GM18517 (cell line): Measurements from ENCODE around the gene GSPT2.
"Not testable (repeated sequence)": the region's sequence is repeated elsewhere in the genome, so short reads cannot be mapped to it uniquely, and the experiment has no call there.

Experiments used
- ATAC-seq: cut with Tn5 transposase; IDR thresholded peaks from one replicate; pipeline ENCODE4 v1.9.1; 2021; ENCODE audit warnings: mild to moderate bottlenecking, moderate library complexity; ENCODE audit not compliant: unreplicated experiment

GSPT2 gene

DNA sequence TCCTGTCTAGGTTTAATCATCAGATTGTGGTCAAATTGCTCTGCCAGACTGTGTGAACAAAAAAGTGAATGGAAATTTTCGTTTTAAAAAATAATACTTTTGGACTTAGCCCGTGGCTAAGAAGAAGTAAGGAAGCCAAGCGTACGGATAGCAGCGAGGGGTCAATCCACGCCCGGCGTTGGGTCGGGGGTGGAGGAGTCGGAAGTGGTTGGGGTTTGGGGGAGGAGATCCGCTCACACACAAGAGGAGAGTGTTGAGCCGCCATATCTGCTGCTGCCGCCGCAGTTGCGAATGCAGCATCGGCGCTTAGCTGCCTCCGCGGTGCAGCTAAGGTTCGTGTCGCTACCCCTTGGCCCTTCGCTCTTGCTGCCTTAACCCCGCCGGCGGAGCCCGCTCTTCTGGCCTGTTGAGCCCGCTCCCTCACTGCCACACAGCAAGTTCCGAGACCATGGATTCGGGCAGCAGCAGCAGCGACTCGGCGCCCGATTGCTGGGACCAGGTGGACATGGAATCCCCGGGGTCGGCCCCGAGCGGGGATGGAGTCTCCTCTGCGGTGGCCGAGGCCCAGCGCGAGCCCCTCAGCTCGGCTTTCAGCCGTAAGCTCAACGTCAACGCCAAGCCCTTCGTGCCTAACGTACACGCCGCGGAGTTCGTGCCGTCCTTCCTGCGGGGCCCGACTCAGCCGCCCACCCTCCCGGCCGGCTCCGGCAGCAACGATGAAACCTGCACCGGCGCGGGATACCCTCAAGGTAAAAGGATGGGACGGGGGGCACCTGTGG lies at the start of gene GSPT2:
Gene GSPT2 (plus strand): TSS at position 264 of the 779 bp plus-strand sequence. CDS start 185 bp downstream, at position 449.
- ATAC-seq: peak; percentile 90

DNA sequence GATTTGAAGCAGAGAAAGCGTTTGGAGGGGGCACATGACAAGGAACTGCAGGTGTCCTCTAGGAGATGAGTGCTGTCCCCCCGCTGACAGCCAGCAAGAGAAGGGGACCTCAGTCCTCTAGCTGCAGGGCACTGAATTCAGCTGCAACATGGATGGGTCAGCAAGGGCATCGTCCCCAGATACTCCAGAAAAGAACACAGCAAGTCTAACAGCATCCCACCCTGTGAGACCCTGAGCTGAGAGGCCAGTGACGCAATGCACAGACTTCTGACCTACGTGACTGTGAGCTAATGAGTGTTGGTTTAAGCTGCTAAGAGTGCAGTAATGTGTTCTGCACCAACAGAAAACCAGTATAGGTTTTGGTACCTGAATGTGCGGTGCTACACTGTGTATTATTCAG lies 49.0 kb upstream of the GSPT2 start:
- no peak for ATAC-seq

DNA sequence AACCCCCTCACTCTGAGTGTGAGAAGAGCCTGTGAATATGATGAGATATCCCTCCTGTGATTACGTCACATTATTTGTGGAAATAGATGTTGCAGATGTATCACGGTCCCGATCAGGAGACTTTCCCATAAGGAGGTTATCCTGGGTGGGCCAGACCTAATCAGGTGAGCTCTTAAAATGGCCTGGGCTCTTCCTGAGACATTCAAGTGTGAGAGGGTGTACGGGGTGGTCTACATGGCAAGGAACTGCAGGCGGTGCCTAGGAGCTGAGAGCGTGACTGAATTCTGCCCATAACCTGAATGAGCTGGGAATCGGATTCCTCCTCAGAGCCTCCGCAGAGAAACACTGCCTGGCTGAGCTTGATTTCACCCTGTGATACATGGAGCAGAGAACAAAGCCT lies 45.8 kb upstream of the GSPT2 start:
- ATAC-seq: no peak

DNA sequence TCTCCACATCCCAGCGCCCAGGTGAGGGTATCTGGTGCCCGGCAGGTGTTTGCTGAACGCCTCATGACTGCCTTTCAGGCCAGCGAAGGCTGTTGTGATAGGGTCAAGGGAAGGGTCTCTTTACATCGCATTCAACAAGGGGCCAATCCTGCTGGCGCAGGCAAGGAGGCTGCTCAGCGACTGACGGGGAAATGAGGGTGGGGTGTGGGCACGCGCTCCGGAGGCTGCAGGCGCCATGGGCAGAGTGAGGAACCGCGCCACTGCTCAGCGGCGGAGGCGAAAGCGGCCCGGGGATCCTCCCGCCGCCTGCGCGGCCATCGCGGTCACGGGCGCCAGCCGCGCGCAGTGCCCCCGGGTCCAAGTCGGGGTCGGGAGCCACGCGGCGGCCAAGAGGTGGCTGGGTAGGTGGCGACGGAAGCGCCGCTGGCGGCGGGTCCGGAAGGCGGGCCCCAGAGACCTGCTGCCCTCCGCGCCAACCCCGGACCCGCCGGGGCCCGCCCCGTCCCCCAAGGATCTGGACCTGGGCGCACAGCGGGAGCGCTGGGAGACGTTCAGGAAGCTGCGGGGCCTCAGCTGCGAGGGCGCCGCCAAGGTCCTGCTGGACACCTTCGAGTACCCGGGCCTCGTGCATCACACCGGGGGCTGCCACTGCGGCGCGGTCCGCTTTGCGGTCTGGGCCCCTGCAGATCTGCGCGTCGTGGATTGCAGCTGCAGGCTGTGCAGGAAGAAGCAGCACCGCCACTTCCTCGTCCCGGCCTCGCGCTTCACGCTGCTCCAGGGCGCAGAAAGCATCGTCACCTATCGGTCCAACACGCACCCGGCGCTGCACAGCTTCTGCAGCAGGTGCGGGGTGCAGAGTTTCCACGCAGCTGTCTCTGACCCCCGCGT lies 32.7 kb upstream of the GSPT2 start, which contains the start of gene CENPVL1:
Gene CENPVL1 (plus strand): TSS at position 236 of the 888 bp plus-strand sequence. CDS start 0 bp downstream, at position 236.
- not testable (repeated sequence) for ATAC-seq

DNA sequence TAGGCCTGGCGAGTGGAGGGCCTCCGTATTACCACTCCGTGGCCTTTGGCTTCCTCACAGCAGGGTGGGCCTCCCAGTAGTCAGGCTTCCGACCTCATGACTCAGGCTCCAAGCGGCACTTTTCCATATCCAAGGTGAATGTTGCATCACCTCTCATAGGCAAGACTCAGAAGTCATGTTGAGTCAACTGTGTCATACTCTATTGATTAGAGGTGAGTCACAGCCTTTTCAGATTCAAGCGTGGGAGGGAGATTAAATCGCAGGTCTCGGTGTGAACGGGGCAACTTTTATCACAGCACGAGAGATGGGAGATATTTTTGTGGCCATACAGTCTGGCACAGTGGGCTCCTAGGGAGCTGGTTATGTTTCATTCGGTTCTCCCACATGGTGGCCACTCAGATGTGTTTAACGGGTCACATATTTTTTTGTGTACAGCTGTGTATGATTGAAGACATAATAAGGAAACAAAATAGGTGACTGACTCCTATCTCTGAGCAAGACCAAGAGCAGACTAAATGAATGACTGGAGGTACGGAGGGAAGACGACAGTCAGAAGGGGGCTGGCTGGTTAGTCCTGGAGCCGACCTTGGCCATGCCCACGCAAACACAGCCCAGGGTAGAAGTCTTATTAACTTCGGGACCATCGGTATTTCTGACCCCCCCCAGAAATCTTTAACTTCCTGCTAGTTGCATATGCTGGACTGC lies 30.1 kb upstream of the GSPT2 start:
- not testable (repeated sequence) for ATAC-seq

DNA sequence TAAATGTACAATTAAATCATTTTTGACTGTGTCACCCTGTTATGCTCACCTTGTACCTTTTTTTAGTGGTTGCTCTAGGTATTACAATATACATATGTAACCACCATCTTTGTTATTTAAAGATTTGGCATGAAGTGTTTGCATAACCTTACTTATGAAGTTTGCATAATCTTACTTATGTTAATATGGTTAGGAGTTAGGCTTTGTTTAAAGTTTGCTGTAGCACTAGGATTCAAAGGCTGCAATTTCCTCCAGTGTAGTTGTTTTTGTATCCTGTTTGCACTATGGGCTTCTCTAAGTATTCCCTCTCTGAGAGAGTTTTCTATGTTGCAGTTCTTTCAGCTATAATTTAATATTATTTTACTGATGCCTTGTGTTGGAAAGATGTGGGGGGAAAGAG lies 15.0 kb upstream of the GSPT2 start:
- no peak for ATAC-seq

GRCh38 chrX:51737091-51737490 lies 6.2 kb upstream of the GSPT2 start:
- no peak for ATAC-seq

- ATAC-seq: no peak
Measured at GRCh38 chrX:51742586-51742985, 656 bp upstream of the GSPT2 start.

GRCh38 chrX:51747671-51748070 lies 4.4 kb downstream of the GSPT2 start:
- ATAC-seq: no peak

DNA sequence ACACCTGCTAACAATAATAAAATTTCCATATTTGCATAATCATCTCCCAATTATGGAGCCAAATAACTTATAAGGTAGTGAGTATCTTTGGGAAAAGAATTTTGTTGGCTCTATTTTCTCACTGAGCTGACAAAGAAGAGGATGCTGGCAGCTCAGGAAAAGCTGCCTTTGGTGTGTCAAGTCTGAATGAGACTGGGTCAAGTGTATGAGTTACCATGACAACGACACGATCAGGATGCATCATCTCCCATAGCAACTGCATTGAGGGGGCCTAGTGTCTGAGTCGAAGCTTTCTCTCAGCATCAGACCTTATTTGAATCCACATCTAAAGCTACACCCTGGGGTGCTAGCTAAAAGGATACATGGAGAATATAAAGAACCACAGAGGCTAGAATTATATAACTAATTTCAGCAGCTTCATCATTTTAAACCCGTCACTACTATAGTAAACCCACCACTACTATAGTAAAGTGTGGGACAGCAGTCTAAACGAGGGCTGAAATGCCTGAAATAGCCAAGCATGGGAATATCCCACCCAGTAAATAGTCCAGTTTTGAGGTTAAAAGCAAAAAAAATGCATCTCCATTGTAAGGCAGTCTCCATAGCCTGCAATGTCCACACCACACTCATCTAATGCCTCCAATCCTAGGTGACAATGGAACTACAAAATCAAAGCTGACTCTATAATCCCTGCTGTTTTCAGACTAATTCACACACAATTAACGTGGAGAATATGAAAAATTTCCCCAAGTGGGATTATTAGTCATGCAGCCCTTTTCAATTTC lies 16.0 kb downstream of the GSPT2 start:
- no peak for ATAC-seq

DNA sequence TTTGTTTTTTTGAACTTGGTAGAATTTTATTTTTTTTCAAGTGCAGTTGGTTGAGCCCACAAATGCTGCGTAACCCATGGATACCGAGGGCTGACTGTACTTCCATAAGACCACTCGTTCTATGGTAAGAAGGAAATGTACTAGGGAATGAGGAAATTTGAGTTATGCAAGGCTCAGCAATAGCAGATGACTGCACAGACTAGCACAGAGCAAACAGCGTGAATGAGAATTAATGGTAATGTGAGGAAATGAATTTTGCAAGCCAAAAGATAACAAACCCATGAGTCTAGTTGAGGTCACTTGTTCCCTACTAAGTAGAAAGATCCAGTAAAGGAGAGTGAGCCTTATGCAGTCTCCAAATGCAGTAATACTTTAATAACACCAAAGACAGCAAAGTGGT lies 17.4 kb downstream of the GSPT2 start:
- no peak for ATAC-seq

- no peak for ATAC-seq
Measured at GRCh38 chrX:51766546-51766945, 23.3 kb downstream of the GSPT2 start.

DNA sequence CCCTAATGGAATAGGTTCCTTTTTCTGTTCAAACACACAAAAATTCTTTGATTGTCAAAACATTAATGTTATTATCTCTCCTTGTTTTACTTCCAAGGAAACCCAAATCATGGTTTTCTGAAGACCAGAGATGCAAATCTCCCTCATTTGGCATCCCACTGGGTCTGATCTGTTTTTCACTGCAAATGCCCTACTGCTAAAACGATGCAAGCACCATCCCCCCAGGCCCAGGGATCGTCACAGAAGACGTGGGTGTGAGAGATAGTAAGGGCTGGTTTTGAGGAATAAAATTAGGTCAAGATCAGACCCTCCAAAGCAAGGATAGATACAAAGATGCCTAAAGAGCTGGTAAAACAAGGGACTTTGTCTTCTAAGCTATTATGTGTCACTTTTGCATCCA lies 33.6 kb downstream of the GSPT2 start:
- ATAC-seq: no peak

DNA sequence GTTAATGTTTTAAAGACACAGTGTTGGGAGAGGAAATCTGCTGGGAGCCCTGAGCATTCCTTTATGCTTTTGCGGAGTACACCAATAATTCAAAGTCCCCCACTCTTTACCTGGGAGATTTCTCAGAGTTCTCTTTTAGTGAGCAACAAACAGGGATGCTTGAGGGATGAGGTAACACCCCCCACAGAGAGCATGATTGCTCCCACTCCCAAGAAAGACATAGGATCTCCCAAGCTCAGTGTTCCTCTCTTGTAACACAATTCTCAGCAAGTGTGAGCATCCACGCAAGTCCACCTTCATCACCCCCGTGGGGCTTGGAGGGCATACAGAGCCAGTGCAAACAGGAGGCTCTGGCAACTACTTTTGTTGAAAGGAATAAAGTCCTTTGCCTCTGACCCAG lies 36.1 kb downstream of the GSPT2 start:
- no peak for ATAC-seq

DNA sequence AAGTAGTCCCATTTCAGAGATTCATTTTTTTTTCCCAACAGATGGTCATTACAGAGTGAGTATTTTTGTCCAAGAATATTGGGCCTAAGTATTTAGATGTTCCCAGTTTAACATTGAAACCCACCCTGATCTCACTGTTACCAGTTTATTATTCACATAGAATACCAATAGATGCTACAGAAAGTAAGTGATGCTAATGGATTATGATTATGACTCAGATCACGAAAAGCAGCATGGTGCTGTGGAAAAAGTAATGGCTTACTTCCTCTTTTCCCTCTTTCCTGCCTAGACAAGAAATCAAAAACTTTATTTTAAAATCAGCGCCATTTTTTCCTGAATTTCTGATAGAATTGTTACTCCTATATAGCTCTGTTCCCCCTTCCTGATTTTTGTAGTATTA lies 51.9 kb downstream of the GSPT2 start:
- ATAC-seq: no peak
